CD4-positive, alpha-beta T cell (primary cell): ENCODE data around the gene YAP1. TPM values are rescaled to one million over a fixed set of nuclear protein-coding genes. Genes with fewer than 3 reads are reported as not detected.

Experiments
- ATAC-seq: fragments of 200-7000 bp; cut with Tn5 transposase; one replicate; pipeline ENCODE4 v1.10.0; 2022; ENCODE audit warnings: mild to moderate bottlenecking; ENCODE audit not compliant: poor library complexity
- CTCF ChIA-PET: fragments of 350-600 bp; sonication (Branson Sonifier 250); formaldehyde crosslinking; loops from one replicate; lab custom pipeline; 2021; ENCODE audit warnings: antibody characterized with exemption, inconsistent platforms; lab: Charles Lee
- POLR2A ChIA-PET: fragments of 350-600 bp; sonication (Branson Sonifier 250); formaldehyde crosslinking; loops from one replicate; lab custom pipeline; 2021; ENCODE audit warnings: antibody characterized with exemption, inconsistent platforms; lab: Charles Lee
- DNase-seq, 14 experiments: peaks; one replicate each; pipeline ENCODE4 v3.0.0-alpha.2; 2013 to 2020; ENCODE audit warnings: mixed read lengths in 2 of 14
- H3K27ac ChIP-seq, 2 donors: one replicate each; pipeline versions ENCODE4 v1.5.1 to v1.7.0; 2013; ENCODE audit warnings: low read length in 2 of 2, low read depth in 1 of 2, mild to moderate bottlenecking in 1 of 2
- H3K27me3 ChIP-seq, 2 experiments: 1 replicate in 1 of 2; 2 replicates in 1 of 2; pipeline versions ENCODE4 v1.6.1 to v1.7.0; 2013; ENCODE audit warnings: low read length in 2 of 2, control low read depth in 1 of 2, mild to moderate bottlenecking in 1 of 2, moderate library complexity in 1 of 2; ENCODE audit not compliant: insufficient read depth in 2 of 2, control insufficient read depth in 1 of 2
- H3K36me3 ChIP-seq: one replicate; pipeline ENCODE4 v1.6.1; 2013; ENCODE audit warnings: low read length, control low read depth; ENCODE audit not compliant: insufficient read depth
- H3K4me1 ChIP-seq: one replicate; pipeline ENCODE4 v1.6.1; 2013; ENCODE audit warnings: low read length, control low read depth; ENCODE audit not compliant: insufficient read depth
- H3K4me3 ChIP-seq: one replicate; pipeline ENCODE4 v1.5.1; 2013; ENCODE audit warnings: mild to moderate bottlenecking, low read length, moderate library complexity
- H3K9me3 ChIP-seq, 2 experiments: 1 replicate in 1 of 2; 2 replicates in 1 of 2; pipeline versions ENCODE4 v1.6.1 to v1.7.0; 2013; ENCODE audit warnings: low read length in 2 of 2, mild to moderate bottlenecking in 2 of 2, control low read depth in 1 of 2, moderate library complexity in 1 of 2; ENCODE audit not compliant: control insufficient read depth in 1 of 2, insufficient read depth in 1 of 2
- H3K27ac Mint-ChIP-seq: one replicate; pipeline ENCODE4 v1.8.0; 2020; ENCODE audit warnings: mixed read lengths
- H3K27me3 Mint-ChIP-seq: one replicate; pipeline ENCODE4 v1.8.0; 2021; ENCODE audit warnings: mixed read lengths
- H3K36me3 Mint-ChIP-seq: one replicate; pipeline ENCODE4 v1.8.0; 2021; ENCODE audit warnings: low read depth, mixed read lengths
- H3K4me1 Mint-ChIP-seq: one replicate; pipeline ENCODE4 v1.8.0; 2021; ENCODE audit warnings: low read depth, mixed read lengths
- H3K4me3 Mint-ChIP-seq: one replicate; pipeline ENCODE4 v1.8.0; 2020; ENCODE audit warnings: mild to moderate bottlenecking, mixed read lengths
- H3K9me3 Mint-ChIP-seq: one replicate; pipeline ENCODE4 v1.8.0; 2020; ENCODE audit warnings: mixed read lengths
- CTCF ChIP-seq: fragments of 200-600 bp; IDR thresholded peaks from one replicate; pipeline ENCODE4 v1.8.0; 2022; ENCODE audit warnings: antibody characterized with exemption, mild to moderate bottlenecking
- intact Hi-C, 2 experiments: fragments of 100-400 bp; cut with DNase I in 1 of 2; cut with micrococcal nuclease in 1 of 2; formaldehyde crosslinking; loops; one replicate each; pipeline versions ENCODE4 v1.15.1 to v1.9.0; 2023 to 2025; cut with DNase I, micrococcal nuclease
- total RNA-seq, 174 experiments: library from RNA in 2 of 174; stranded (reverse) in 2 of 174; gene quantifications; one replicate each; pipeline ENCODE4 v1.2.3 and lab custom pipeline; 2021 to 2026

Gene YAP1
- total RNA-seq, 2 experiments from 2014 or later: 0.06 TPM; not detected in 1

- no peak overlapping the region for H3K27ac ChIP-seq
- ATAC-seq (no peak), DNase-seq (no peak)
- intact Hi-C loops: no loop called here
- CTCF ChIA-PET: no interaction called here
- H3K27me3 Mint-ChIP-seq: peaks cover 31% of the 10 kb centered on the region
- TF ChIP-seq CTCF: no peak
- no peaks in the 10 kb centered on the region for H3K36me3 ChIP-seq
- H3K4me1 ChIP-seq: no peaks in the 10 kb centered on the region
- H3K9me3 Mint-ChIP-seq: no peaks in the 10 kb centered on the region
- H3K9me3 ChIP-seq: no peaks in the 10 kb centered on the region
- H3K36me3 Mint-ChIP-seq: no peaks in the 10 kb centered on the region
- POLR2A ChIA-PET: no interaction called here
- H3K27ac Mint-ChIP-seq: no peak overlapping the region
- peaks cover 0 to 6% of the 10 kb centered on the region in 2 experiments for H3K27me3 ChIP-seq
- no peak overlapping the region for H3K4me3 Mint-ChIP-seq
- no peaks in the 10 kb centered on the region for H3K4me1 Mint-ChIP-seq
- no peak overlapping the region for H3K4me3 ChIP-seq
These were observed 36.8 kb downstream of the YAP1 start for GRCh38 chr11:102147015-102147414.

GRCh38 chr11:102147632-102148031, 37.4 kb downstream of the YAP1 start:
- H3K4me1 Mint-ChIP-seq: no peaks in the 10 kb centered on the region
- intact Hi-C loops: no loop called here
- peaks cover 36% of the 10 kb centered on the region for H3K27me3 Mint-ChIP-seq
- ChIA-PET POLR2A (no interaction called here), CTCF (no interaction called here)
- DNase-seq: no peak
- TF ChIP-seq CTCF: no peak
- H3K9me3 Mint-ChIP-seq: no peaks in the 10 kb centered on the region
- Histone ChIP-seq H3K27me3 (peaks cover 0 to 6% of the 10 kb centered on the region in 2 experiments), H3K4me3 (no peak overlapping the region), H3K4me1 (no peaks in the 10 kb centered on the region), H3K9me3 (no peaks in the 10 kb centered on the region), H3K36me3 (no peaks in the 10 kb centered on the region), H3K27ac (no peak overlapping the region)
- H3K36me3 Mint-ChIP-seq: no peaks in the 10 kb centered on the region
- H3K4me3 Mint-ChIP-seq: no peak overlapping the region
- ATAC-seq: no peak
- H3K27ac Mint-ChIP-seq: no peak overlapping the region

- no peak overlapping the region for H3K27ac Mint-ChIP-seq
- H3K4me3 Mint-ChIP-seq: no peak overlapping the region
- intact Hi-C loops: no loop called here
- H3K4me1 Mint-ChIP-seq: no peaks in the 10 kb centered on the region
- ChIA-PET CTCF (no interaction called here), POLR2A (no interaction called here)
- DNase-seq (no peak), ATAC-seq (no peak)
- H3K36me3 ChIP-seq: no peaks in the 10 kb centered on the region
- peaks cover 41% of the 10 kb centered on the region for H3K27me3 Mint-ChIP-seq
- H3K4me1 ChIP-seq: no peaks in the 10 kb centered on the region
- H3K9me3 ChIP-seq: no peaks in the 10 kb centered on the region
- peaks cover 0 to 6% of the 10 kb centered on the region in 2 experiments for H3K27me3 ChIP-seq
- no peak overlapping the region for H3K4me3 ChIP-seq
- no peak overlapping the region for H3K27ac ChIP-seq
- TF ChIP-seq CTCF: no peak
- H3K36me3 Mint-ChIP-seq: no peaks in the 10 kb centered on the region
- no peaks in the 10 kb centered on the region for H3K9me3 Mint-ChIP-seq
These were observed 37.8 kb downstream of the YAP1 start for GRCh38 chr11:102148059-102148458.
